Measurements from ENCODE around the gene MAP2.

DNA sequence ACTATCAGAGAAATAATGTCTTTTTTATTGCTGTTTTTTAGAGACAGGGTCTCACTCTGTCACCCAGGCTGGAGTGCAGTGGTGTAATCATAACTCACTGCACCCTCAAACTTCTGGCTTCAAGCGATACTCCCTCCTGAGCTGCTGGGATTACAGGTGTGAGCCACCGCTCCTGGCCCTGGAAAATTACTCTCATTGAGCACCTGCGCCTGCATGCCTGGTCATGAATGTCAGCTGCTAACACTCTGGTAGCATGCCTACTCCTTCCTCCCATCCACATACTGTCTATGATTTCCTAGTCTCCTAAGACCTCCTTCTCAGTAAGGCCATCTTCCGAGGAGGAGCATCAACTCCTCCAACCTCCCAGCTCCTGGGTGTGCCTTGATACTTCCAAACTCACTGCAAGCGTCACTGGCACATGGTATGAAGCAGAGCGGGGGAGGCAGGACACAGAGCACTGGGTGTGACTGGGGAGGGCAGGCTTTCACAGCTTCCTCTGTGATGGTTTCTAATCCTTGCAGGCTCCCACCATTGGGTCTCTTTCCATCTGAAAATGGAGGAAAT is 1.6 kb upstream of the MAP2 start:
- TF ChIP-seq CTCF (IDR thresholded peaks at IDR 0.05; ENCODE audit: extremely low read depth in 1 of 2, insufficient read depth in 1 of 2, low read depth in 1 of 2, low read length in 2 of 2), result no peak
- no peak for TF ChIP-seq POLR2A (IDR thresholded peaks at IDR 0.05; ENCODE audit: low read depth, low read length)

Data from endothelial cell of umbilical vein (primary cell).